Hepatocyte (in vitro differentiated cells): ENCODE results near the gene ARHGEF4. TPM values are rescaled to one million over a fixed set of nuclear protein-coding genes. Genes with fewer than 3 reads are reported as not detected.

Experiments used
- DNase-seq: peaks from one replicate; pipeline ENCODE4 v3.0.0-alpha.2; 2016; ENCODE audit warnings: low spot score
- H2AFZ ChIP-seq: fragments of 200-600 bp; sonication (generic); 2 replicates; pipeline ENCODE4 v1.6.0; 2016; ENCODE audit warnings: antibody characterized with exemption, mild to moderate bottlenecking
- H3K27ac ChIP-seq: fragments of 200-600 bp; sonication (generic); 2 replicates; pipeline ENCODE4 v1.5.1; 2016; ENCODE audit warnings: mild to moderate bottlenecking
- H3K27me3 ChIP-seq: fragments of 200-600 bp; sonication (generic); 2 replicates; pipeline ENCODE4 v1.6.1; 2016
- H3K36me3 ChIP-seq: fragments of 200-600 bp; sonication (generic); replicated peaks from 2 replicates; pipeline ENCODE4 v1.5.1; 2016; ENCODE audit warnings: low read depth; ENCODE audit not compliant: insufficient read depth
- H3K4me1 ChIP-seq: fragments of 200-600 bp; sonication (generic); 2 replicates; pipeline ENCODE4 v1.5.1; 2016; ENCODE audit warnings: mild to moderate bottlenecking, moderate library complexity; ENCODE audit not compliant: insufficient read depth
- H3K4me2 ChIP-seq: fragments of 200-600 bp; sonication (generic); 2 replicates; pipeline ENCODE4 v1.6.0; 2016
- H3K4me3 ChIP-seq: fragments of 200-600 bp; sonication (generic); 2 replicates; pipeline ENCODE4 v1.5.1; 2016; ENCODE audit warnings: mild to moderate bottlenecking
- H3K79me2 ChIP-seq: fragments of 200-600 bp; sonication (generic); 2 replicates; pipeline ENCODE4 v1.6.0; 2017; ENCODE audit warnings: mild to moderate bottlenecking
- H3K9me2 ChIP-seq: fragments of 200-600 bp; sonication (generic); replicated peaks from 2 replicates; pipeline ENCODE4 v1.6.0; 2017; ENCODE audit warnings: mild to moderate bottlenecking; ENCODE audit not compliant: insufficient read depth
- H3K9me3 ChIP-seq: fragments of 200-600 bp; sonication (generic); 2 replicates; pipeline ENCODE4 v1.5.1; 2016; ENCODE audit warnings: low read depth, mild to moderate bottlenecking
- H4K20me1 ChIP-seq: fragments of 200-600 bp; sonication (generic); 2 replicates; pipeline ENCODE4 v1.6.0; 2016; ENCODE audit warnings: mild to moderate bottlenecking; ENCODE audit not compliant: insufficient read depth, poor library complexity, severe bottlenecking
- CTCF ChIP-seq: fragments of 200-600 bp; sonication (generic); IDR thresholded peaks from 2 replicates; pipeline ENCODE4 v1.5.1; 2016; ENCODE audit warnings: antibody characterized with exemption, mild to moderate bottlenecking; ENCODE audit not compliant: poor library complexity
- EZH2 ChIP-seq: fragments of 200-600 bp; sonication (generic); IDR thresholded peaks from 2 replicates; pipeline ENCODE4 v1.6.1; 2016; ENCODE audit warnings: antibody characterized with exemption, mild to moderate bottlenecking, borderline replicate concordance
- EZH2phosphoT487 ChIP-seq: fragments of 200-600 bp; sonication (generic); IDR thresholded peaks from one replicate; pipeline ENCODE4 v1.6.1; 2018; ENCODE audit warnings: antibody characterized with exemption, mild to moderate bottlenecking, low read depth, moderate library complexity; ENCODE audit not compliant: unreplicated experiment, severe bottlenecking
- WGBS: methylation state at CpG from one replicate; pipeline ENCODE4 v1.1.6; 2016; ENCODE audit warnings: low lambda C conversion rate; ENCODE audit errors: missing lambda C conversion rate; 5-methylcytosine and 5-hydroxymethylcytosine counted together
- polyA plus RNA-seq: library from polyadenylated mRNA; unstranded; fragments of >200 nt; fragmentation: Nextera tagmentation; extraction: Ambion mirVana; gene quantifications from 2 replicates; pipeline ENCODE4 v1.2.1, GENCODE V29; 2016
- total RNA-seq: library from RNA; depleted of rRNA; stranded (reverse); fragments of >200 nt; gene quantifications from 2 replicates; pipeline ENCODE4 v1.2.3, GENCODE V29; 2014

The ARHGEF4 gene
- total and polyA plus RNA-seq, 2 experiments from 2014 or later = 11.2 to 15.8 TPM

DNA sequence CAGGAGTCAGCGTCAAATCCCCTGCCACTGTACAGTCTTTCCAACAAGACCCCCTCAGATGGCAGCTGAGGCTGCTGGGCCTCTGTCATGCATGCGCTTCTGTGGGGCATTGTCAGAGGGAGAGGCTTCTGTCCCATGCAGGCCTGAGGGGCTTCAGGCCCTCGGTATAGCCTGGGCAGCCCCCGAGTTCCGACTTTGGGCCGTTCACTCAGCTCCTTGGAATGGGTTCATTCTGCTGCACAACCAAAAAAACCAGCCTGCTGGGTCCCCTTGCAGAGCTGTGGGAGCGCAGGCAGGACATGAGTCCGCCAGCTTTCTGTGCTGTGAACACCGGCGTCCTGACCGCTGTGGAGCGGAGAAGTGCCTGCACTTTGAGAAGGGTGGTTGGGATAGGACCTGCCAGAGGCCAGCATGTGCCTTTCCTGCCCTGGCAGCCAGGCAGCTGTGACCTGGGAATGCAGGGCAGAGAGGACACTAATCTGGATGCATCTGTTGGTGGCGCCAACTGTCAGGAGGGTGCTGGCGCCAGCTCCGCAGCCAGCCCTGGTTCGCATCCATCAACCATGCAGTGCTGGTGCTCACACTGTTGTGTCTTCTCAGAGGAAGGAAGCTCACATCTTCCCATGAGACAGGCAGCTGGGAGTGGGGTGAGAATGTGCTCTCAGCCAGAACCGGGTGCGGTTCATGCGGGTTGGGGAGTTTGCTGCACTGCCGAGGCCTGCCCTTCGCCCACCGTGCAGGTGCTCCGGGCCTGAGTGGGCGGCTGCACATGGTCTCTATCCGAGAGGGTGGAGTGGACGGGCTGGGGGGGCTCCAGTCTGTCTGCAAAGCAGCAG, 14.3 kb downstream of the ARHGEF4 start:
- Histone ChIP-seq H3K9me3 (no peaks in the 10 kb centered on the region), H3K9me2 (no peaks in the 10 kb centered on the region), H3K4me1 (no peaks in the 10 kb centered on the region), H3K4me3 (no peak overlapping the region), H3K27me3 (no peaks in the 10 kb centered on the region), H3K36me3 (no peaks in the 10 kb centered on the region), H3K27ac (no peak overlapping the region), H2AFZ (no peak overlapping the region), H3K79me2 (no peaks in the 10 kb centered on the region), H3K4me2 (no peak overlapping the region), H4K20me1 (no peaks in the 10 kb centered on the region)
- DNase-seq = no peak
- TF ChIP-seq EZH2 (no peak), EZH2phosphoT487 (no peak), CTCF (no peak)
- WGBS = 96% methylated on average over 26 of the region's 26 CpGs

GRCh38 chr2:130851624-130852382, 15.1 kb downstream of the ARHGEF4 start:
- Histone ChIP-seq H2AFZ (no peak overlapping the region), H3K4me3 (no peak overlapping the region), H3K4me2 (no peak overlapping the region), H3K4me1 (no peaks in the 10 kb centered on the region), H3K79me2 (no peaks in the 10 kb centered on the region), H4K20me1 (no peaks in the 10 kb centered on the region), H3K27ac (no peak overlapping the region), H3K36me3 (no peaks in the 10 kb centered on the region), H3K9me2 (no peaks in the 10 kb centered on the region), H3K27me3 (no peaks in the 10 kb centered on the region), H3K9me3 (no peaks in the 10 kb centered on the region)
- WGBS = 84% methylated on average over 14 of the region's 14 CpGs
- no peak for DNase-seq
- TF ChIP-seq CTCF (no peak), EZH2phosphoT487 (no peak), EZH2 (no peak)

DNA sequence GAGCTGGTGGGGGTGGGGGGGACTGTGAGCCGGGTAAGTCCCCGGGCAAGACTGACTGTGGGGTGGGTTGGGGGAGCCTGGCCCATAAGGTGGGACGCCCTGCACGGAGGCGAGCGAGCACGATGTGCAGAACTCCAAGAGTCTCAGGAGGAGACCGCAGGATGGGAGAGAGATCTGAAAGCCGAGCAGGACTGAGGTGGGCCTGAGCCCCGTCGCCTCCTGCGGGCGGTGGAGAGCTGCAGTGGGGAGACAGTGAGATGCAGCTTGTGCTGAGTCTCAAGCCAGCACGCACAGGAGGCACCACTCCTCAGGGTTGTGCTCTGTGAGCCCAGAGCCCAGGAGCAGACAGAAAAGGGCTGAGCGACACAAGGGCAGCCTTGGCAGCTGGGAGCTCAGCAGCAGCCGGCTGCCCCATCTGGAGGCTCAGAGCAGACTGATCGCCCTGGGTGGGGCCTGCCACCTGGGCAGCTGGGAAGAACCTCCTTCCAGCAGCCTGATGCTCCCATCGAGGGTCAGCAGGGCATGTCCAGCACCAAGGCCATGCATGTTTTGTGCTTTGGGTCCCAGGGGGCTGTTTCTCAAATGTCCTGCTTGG, 15.9 kb downstream of the ARHGEF4 start:
- Histone ChIP-seq H3K4me2 (no peak overlapping the region), H3K4me3 (no peak overlapping the region), H3K9me2 (no peaks in the 10 kb centered on the region), H4K20me1 (no peaks in the 10 kb centered on the region), H3K4me1 (no peaks in the 10 kb centered on the region), H3K36me3 (no peaks in the 10 kb centered on the region), H3K27me3 (no peaks in the 10 kb centered on the region), H3K27ac (no peak overlapping the region), H3K9me3 (no peaks in the 10 kb centered on the region), H2AFZ (no peak overlapping the region), H3K79me2 (no peaks in the 10 kb centered on the region)
- WGBS = 94% methylated on average over 7 of the region's 18 CpGs
- no peak for DNase-seq
- TF ChIP-seq CTCF (no peak), EZH2phosphoT487 (no peak), EZH2 (no peak)
